NT2/D1 (cell line): ENCODE results near the gene PSMA7.

Experiments
- YY1 ChIP-seq: IDR thresholded peaks from 2 replicates; pipeline ENCODE4 v1.6.1; 2011; ENCODE audit not compliant: insufficient read length, insufficient read depth
- ZNF274 ChIP-seq: IDR thresholded peaks from 2 replicates; pipeline ENCODE4 v1.6.1; 2011; ENCODE audit warnings: mild to moderate bottlenecking, low read depth, low read length

DNA sequence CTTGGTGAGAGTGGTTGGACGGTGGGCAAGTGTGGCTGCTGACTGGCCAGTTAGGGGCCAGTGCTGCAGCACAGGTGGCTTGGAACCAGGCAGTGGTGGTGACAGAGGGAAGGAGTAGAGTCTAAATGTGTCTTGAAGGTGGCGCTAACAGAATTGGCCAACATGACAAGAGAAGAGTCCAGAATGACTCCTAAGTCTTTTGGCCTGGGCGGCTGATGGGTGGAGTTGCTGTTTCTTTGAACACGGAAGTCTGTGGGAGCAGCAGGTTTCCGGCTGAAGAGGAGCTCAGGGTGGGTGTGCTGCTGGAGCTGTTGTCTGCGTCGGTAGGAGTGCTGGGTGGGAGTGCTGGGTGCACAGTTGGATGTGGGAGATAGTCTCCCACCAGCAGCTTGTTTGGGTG is 10.8 kb downstream of the PSMA7 start:
- TF ChIP-seq ZNF274, result no peak
- no peak for TF ChIP-seq YY1
